MM.1S (cell line): ENCODE measurements around the gene FGFRL1.

Experiments
- DNase-seq: peaks from one replicate; pipeline ENCODE4 v3.0.0-alpha.2; 2015
- H2AFZ ChIP-seq: fragments of 300-600 bp; sonication (generic); 2 replicates; pipeline ENCODE4 v1.6.0; 2016; ENCODE audit warnings: antibody characterized with exemption, low read length
- H3F3A ChIP-seq: fragments of 300-600 bp; sonication (generic); 2 replicates; pipeline ENCODE4 v1.6.1; 2016; ENCODE audit warnings: mild to moderate bottlenecking, antibody characterized with exemption, low read length, moderate library complexity, mixed read lengths; ENCODE audit not compliant: insufficient read depth
- H3K27ac ChIP-seq: fragments of 300-600 bp; sonication (generic); 2 replicates; pipeline ENCODE4 v1.5.1; 2016; ENCODE audit warnings: mild to moderate bottlenecking, low read length
- H3K27me3 ChIP-seq: fragments of 300-600 bp; sonication (generic); replicated peaks from 2 replicates; pipeline ENCODE4 v1.6.0; 2016; ENCODE audit warnings: low read length; ENCODE audit not compliant: insufficient read depth
- H3K36me3 ChIP-seq: fragments of 300-600 bp; sonication (generic); replicated peaks from 2 replicates; pipeline ENCODE4 v1.6.1; 2016; ENCODE audit warnings: mild to moderate bottlenecking, low read length, mixed read lengths; ENCODE audit not compliant: insufficient read depth
- H3K4me1 ChIP-seq: fragments of 300-600 bp; sonication (generic); 2 replicates; pipeline ENCODE4 v1.6.1; 2016; ENCODE audit warnings: low read length, mixed read lengths
- H3K4me2 ChIP-seq: fragments of 300-600 bp; sonication (generic); 2 replicates; pipeline ENCODE4 v1.6.0; 2016; ENCODE audit warnings: low read depth, low read length
- H3K4me3 ChIP-seq: fragments of 300-600 bp; sonication (generic); 2 replicates; pipeline ENCODE4 v1.5.1; 2016; ENCODE audit warnings: low read length, mixed read lengths
- H3K79me2 ChIP-seq: fragments of 300-600 bp; sonication (generic); 2 replicates; pipeline ENCODE4 v1.6.1; 2016; ENCODE audit warnings: mixed run types, low read length, mixed read lengths
- H3K9ac ChIP-seq: fragments of 300-600 bp; sonication (generic); 2 replicates; pipeline ENCODE4 v1.6.1; 2016; ENCODE audit warnings: low read length, mixed read lengths
- H3K9me2 ChIP-seq: fragments of 300-600 bp; sonication (generic); replicated peaks from 2 replicates; pipeline ENCODE4 v1.6.1; 2016; ENCODE audit warnings: mild to moderate bottlenecking, low read length, mixed read lengths; ENCODE audit not compliant: insufficient read depth
- H3K9me3 ChIP-seq: fragments of 300-600 bp; sonication (generic); replicated peaks from 2 replicates; pipeline ENCODE4 v1.6.1; 2016; ENCODE audit warnings: mild to moderate bottlenecking, low read length, mixed read lengths; ENCODE audit not compliant: insufficient read depth
- H4K20me1 ChIP-seq: fragments of 300-600 bp; sonication (generic); 2 replicates; pipeline ENCODE4 v1.6.1; 2016; ENCODE audit warnings: mild to moderate bottlenecking, low read length, moderate library complexity, mixed read lengths; ENCODE audit not compliant: insufficient read depth
- CTCF ChIP-seq: fragments of 300-600 bp; sonication (generic); IDR thresholded peaks from 2 replicates; pipeline ENCODE4 v1.5.1; 2016; ENCODE audit warnings: antibody characterized with exemption, low read length, mixed read lengths
- EZH2 ChIP-seq: fragments of 300-600 bp; sonication (generic); optimal IDR thresholded peaks from 2 replicates; pipeline ENCODE3; 2017; ENCODE audit warnings: low read depth, mild to moderate bottlenecking, antibody characterized with exemption, low read length, mixed read lengths
- EZH2phosphoT487 ChIP-seq: fragments of 300-600 bp; sonication (generic); IDR thresholded peaks from 2 replicates; pipeline ENCODE4 v1.6.1; 2018; ENCODE audit warnings: antibody characterized with exemption, low read length

Gene FGFRL1

GRCh38 chr4:1009542-1010394 lies 1.7 kb upstream of the FGFRL1 start:
- Histone ChIP-seq H3K9ac (no peak overlapping the region), H3K4me3 (no peak overlapping the region), H3K27ac (no peak overlapping the region), H3F3A (no peaks in the 10 kb centered on the region), H3K9me3 (no peaks in the 10 kb centered on the region), H4K20me1 (no peaks in the 10 kb centered on the region), H3K9me2 (no peaks in the 10 kb centered on the region), H2AFZ (no peak overlapping the region), H3K79me2 (no peaks in the 10 kb centered on the region), H3K4me2 (no peak overlapping the region), H3K36me3 (no peaks in the 10 kb centered on the region), H3K4me1 (no peaks in the 10 kb centered on the region), H3K27me3 (no peaks in the 10 kb centered on the region)
- DNase-seq = no peak
- TF ChIP-seq EZH2 = no peak
- no peak for TF ChIP-seq CTCF
- TF ChIP-seq EZH2phosphoT487 = no peak

- H3K9ac ChIP-seq = no peak overlapping the region
- H3F3A ChIP-seq = no peaks in the 10 kb centered on the region
- no peaks in the 10 kb centered on the region for H4K20me1 ChIP-seq
- H3K36me3 ChIP-seq = no peaks in the 10 kb centered on the region
- no peak overlapping the region for H2AFZ ChIP-seq
- H3K9me2 ChIP-seq = no peaks in the 10 kb centered on the region
- H3K4me2 ChIP-seq = no peak overlapping the region
- H3K27ac ChIP-seq = no peak overlapping the region
- TF ChIP-seq EZH2 = no peak
- no peak for TF ChIP-seq EZH2phosphoT487
- no peak for TF ChIP-seq CTCF
- DNase-seq = no peak
- no peaks in the 10 kb centered on the region for H3K9me3 ChIP-seq
- no peak overlapping the region for H3K4me3 ChIP-seq
- H3K79me2 ChIP-seq = no peaks in the 10 kb centered on the region
- H3K27me3 ChIP-seq = no peaks in the 10 kb centered on the region
- no peaks in the 10 kb centered on the region for H3K4me1 ChIP-seq
Observed at GRCh38 chr4:1010395-1011021, 918 bp upstream of the FGFRL1 start.

GRCh38 chr4:1011666-1012033 lies 224 bp downstream of the FGFRL1 start:
- H3F3A ChIP-seq = no peaks in the 10 kb centered on the region
- DNase-seq = no peak
- no peaks in the 10 kb centered on the region for H3K9me2 ChIP-seq
- no peak overlapping the region for H3K4me2 ChIP-seq
- H3K36me3 ChIP-seq = no peaks in the 10 kb centered on the region
- no peaks in the 10 kb centered on the region for H3K27me3 ChIP-seq
- no peak overlapping the region for H3K9ac ChIP-seq
- H2AFZ ChIP-seq = no peak overlapping the region
- H3K4me1 ChIP-seq = no peaks in the 10 kb centered on the region
- no peak for TF ChIP-seq EZH2phosphoT487
- no peak for TF ChIP-seq EZH2
- TF ChIP-seq CTCF = no peak
- no peak overlapping the region for H3K27ac ChIP-seq
- no peaks in the 10 kb centered on the region for H3K9me3 ChIP-seq
- H3K4me3 ChIP-seq = no peak overlapping the region
- H4K20me1 ChIP-seq = no peaks in the 10 kb centered on the region
- no peaks in the 10 kb centered on the region for H3K79me2 ChIP-seq
